OCI-LY1 (cell line): ENCODE data around the gene CYB5RL.

Experiments used
- CTCF ChIP-seq: fragments of 200-600 bp; sonication (generic), shearing (Covaris generic); IDR thresholded peaks from 2 replicates; pipeline ENCODE4 v1.5.1; 2017; ENCODE audit warnings: mild to moderate bottlenecking, antibody characterized with exemption, low read length, moderate library complexity, mixed read lengths
- EZH2 ChIP-seq: fragments of 200-600 bp; sonication (generic), shearing (Covaris generic); IDR thresholded peaks from 2 replicates; pipeline ENCODE4 v1.8.0; 2017; ENCODE audit warnings: borderline replicate concordance, mixed run types, mild to moderate bottlenecking, antibody characterized with exemption, low read length, moderate library complexity, mixed read lengths

- TF ChIP-seq EZH2 (no peak), CTCF (no peak)
Measured at GRCh38 chr1:54223441-54224202, 23.8 kb upstream of the CYB5RL start.
